CD4-positive, alpha-beta T cell treated with Interleukin-1 beta for 1 hour (primary cell): ENCODE data around the gene HOXB8.

Experiments
- DNase-seq, 2 donors: peaks; one replicate each; pipeline ENCODE4 v3.0.0-alpha.2; 2020 to 2022

HOXB8 gene

GRCh38 chr17:48624544-48625494, 9.7 kb upstream of the HOXB8 start:
- peak in 1 of 2 donors; percentile 36 for DNase-seq

- DNase-seq: no peak
Observed at GRCh38 chr17:48624118-48624517, 9.0 kb upstream of the HOXB8 start.

- DNase-seq: no peak
Observed at GRCh38 chr17:48623583-48623982, 8.5 kb upstream of the HOXB8 start.

- DNase-seq: no peak
Observed at GRCh38 chr17:48622857-48623256, 7.8 kb upstream of the HOXB8 start.

- no peak for DNase-seq
Observed at GRCh38 chr17:48621410-48622392, 6.6 kb upstream of the HOXB8 start.

- no peak for DNase-seq
Observed at GRCh38 chr17:48620461-48621139, 5.5 kb upstream of the HOXB8 start.

- DNase-seq: no peak
Observed at GRCh38 chr17:48619826-48620449, 4.8 kb upstream of the HOXB8 start.

- peak; percentile 80 to 85 for DNase-seq
Observed at GRCh38 chr17:48618256-48618896, 3.3 kb upstream of the HOXB8 start.

- no peak for DNase-seq
Observed at GRCh38 chr17:48617471-48618255, 2.6 kb upstream of the HOXB8 start.

GRCh38 chr17:48616717-48617470, 1.8 kb upstream of the HOXB8 start:
- no peak for DNase-seq

GRCh38 chr17:48615963-48616716, 1.0 kb upstream of the HOXB8 start:
- DNase-seq: no peak

GRCh38 chr17:48613862-48614694, 1.0 kb downstream of the HOXB8 start:
- DNase-seq: peak in 1 of 2 donors; percentile 39

- peak; percentile 20 to 57 for DNase-seq
Observed at GRCh38 chr17:48612854-48613691, 2.0 kb downstream of the HOXB8 start.

GRCh38 chr17:48612456-48612853, 2.6 kb downstream of the HOXB8 start:
- DNase-seq: no peak

- DNase-seq: no peak
Observed at GRCh38 chr17:48611681-48612455, 3.2 kb downstream of the HOXB8 start.

- no peak for DNase-seq
Observed at GRCh38 chr17:48611213-48611612, 3.9 kb downstream of the HOXB8 start.
